Endodermal cell (in vitro differentiated cells): Measurements from ENCODE around the gene TCF25. TPM values are rescaled to one million over a fixed set of nuclear protein-coding genes. Genes with fewer than 3 reads are reported as not detected.

Experiments
- DNase-seq: peaks from one replicate; pipeline ENCODE4 v3.0.0-alpha.2; 2017
- H3K27ac ChIP-seq: 2 replicates; pipeline ENCODE4 v1.5.1; 2013; ENCODE audit warnings: mild to moderate bottlenecking, low read depth, low read length, moderate library complexity
- H3K27me3 ChIP-seq: 2 replicates; pipeline ENCODE4 v1.6.1; 2013; ENCODE audit warnings: mild to moderate bottlenecking, low read length, moderate library complexity; ENCODE audit not compliant: insufficient read depth, control insufficient read depth, poor library complexity, severe bottlenecking
- H3K36me3 ChIP-seq: 2 replicates; pipeline ENCODE4 v1.7.0; 2013; ENCODE audit warnings: mild to moderate bottlenecking, low read length, moderate library complexity; ENCODE audit not compliant: control insufficient read depth, insufficient read depth
- H3K4me1 ChIP-seq: one replicate; pipeline ENCODE4 v1.7.0; 2013; ENCODE audit warnings: low read length; ENCODE audit not compliant: control insufficient read depth, insufficient read depth
- H3K4me3 ChIP-seq: 2 replicates; pipeline ENCODE4 v1.5.1; 2013; ENCODE audit warnings: mild to moderate bottlenecking, low read length, moderate library complexity
- H3K9ac ChIP-seq: 2 replicates; pipeline ENCODE4 v1.6.1; 2013; ENCODE audit warnings: mild to moderate bottlenecking, low read length, moderate library complexity; ENCODE audit not compliant: poor library complexity, severe bottlenecking; ENCODE audit errors: extremely low read depth
- H3K9me3 ChIP-seq: 2 replicates; pipeline ENCODE4 v1.6.1; 2013; ENCODE audit warnings: mild to moderate bottlenecking, low read length, moderate library complexity; ENCODE audit not compliant: control insufficient read depth
- H3K27ac Mint-ChIP-seq: 2 replicates; pipeline ENCODE4 v1.8.0; 2020; ENCODE audit warnings: mixed read lengths
- H3K27me3 Mint-ChIP-seq: 2 replicates; pipeline ENCODE4 v1.8.0; 2021; ENCODE audit warnings: mild to moderate bottlenecking, mixed read lengths; ENCODE audit not compliant: insufficient read depth
- H3K36me3 Mint-ChIP-seq: 2 replicates; pipeline ENCODE4 v1.8.0; 2020; ENCODE audit warnings: low read depth, mixed read lengths
- H3K4me1 Mint-ChIP-seq: 2 replicates; pipeline ENCODE4 v1.8.0; 2020; ENCODE audit warnings: mixed read lengths
- H3K4me3 Mint-ChIP-seq: 2 replicates; pipeline ENCODE4 v1.8.0; 2020; ENCODE audit warnings: mild to moderate bottlenecking, moderate library complexity, mixed read lengths
- H3K9me3 Mint-ChIP-seq: 2 replicates; pipeline ENCODE4 v1.8.0; 2020; ENCODE audit warnings: mild to moderate bottlenecking, mixed read lengths
- WGBS, 2 experiments: methylation state at CpG; one replicate each; pipeline versions ENCODE4 v1.1.5 to v1.1.7; 2013; ENCODE audit warnings: missing lambda C conversion rate in 2 of 2, mixed read lengths in 1 of 2; ENCODE audit not compliant: insufficient coverage in 1 of 2, insufficient read length in 1 of 2; 5-methylcytosine and 5-hydroxymethylcytosine counted together
- total RNA-seq, 2 donors: library from RNA; stranded (reverse); fragmentation: NEBNext Ultra II Directional in 1 of 2; extraction: Animal tissue kit (Norgen Biotek cat#: 25700) in 1 of 2; gene quantifications; 2 replicates in 1 of 2; 3 replicates in 1 of 2; pipeline ENCODE4 v1.2.1, GENCODE V29; 2021
- TF ChIP-seq, protein P1 (sequence below): fragments of 200-600 bp; sonication (generic); conservative IDR thresholded peaks from 2 replicates; pipeline ENCODE4 v1.5.0; 2021; ENCODE audit warnings: antibody characterized with exemption, mild to moderate bottlenecking

TCF25 gene
- total RNA-seq, 2 donors from 2014 or later = 172 to 176 TPM

DNA sequence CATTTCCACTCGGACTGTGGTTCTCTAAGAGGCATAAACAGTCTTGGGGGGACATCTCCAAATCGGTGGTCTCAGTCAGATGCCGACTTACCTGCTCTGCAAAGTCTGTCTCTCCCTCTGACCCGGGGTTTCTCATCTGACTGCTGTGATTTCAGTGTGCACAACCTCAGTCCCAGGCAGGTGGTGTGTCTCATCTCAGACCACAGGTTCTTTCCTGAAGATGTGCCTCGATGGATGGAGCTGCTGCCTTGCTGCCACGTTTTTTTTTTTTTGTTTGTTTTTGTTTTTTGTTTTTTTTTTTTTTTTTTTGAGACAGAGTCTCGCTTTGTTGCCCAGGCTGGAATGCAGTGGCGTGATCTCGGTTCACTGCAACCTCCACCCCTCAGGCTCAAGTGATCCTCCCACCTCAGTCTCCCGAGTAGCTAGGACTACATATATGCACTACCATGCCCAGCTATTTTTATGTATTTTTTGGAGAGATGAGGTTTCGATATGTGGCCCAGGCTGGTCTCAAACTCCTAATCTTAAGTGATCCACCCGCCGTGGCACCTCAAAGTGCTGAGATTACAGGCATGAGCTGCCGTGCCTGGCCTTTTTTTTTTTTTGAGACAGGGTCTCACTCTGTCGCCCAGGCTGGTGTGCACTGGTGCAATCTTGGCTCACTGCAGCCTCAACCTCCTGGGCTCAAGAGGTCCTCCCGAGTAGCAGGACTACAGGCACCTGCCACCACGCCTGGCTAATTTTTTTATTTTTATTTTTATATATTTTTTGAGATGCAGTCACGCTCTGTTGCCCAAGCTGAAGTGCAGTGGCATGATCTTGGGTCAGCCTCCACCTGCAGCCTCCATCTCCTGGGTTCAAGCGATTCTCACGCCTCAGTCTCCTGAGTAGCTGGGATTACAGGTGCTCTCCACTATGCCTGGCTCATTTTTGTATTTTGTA lies 29.7 kb upstream of the TCF25 start:
- WGBS, 2 experiments = 87 to 96% methylated on average over 10 to 18 of the region's 20 CpGs
- H3K9me3 Mint-ChIP-seq = no peaks in the 10 kb centered on the region

DNA sequence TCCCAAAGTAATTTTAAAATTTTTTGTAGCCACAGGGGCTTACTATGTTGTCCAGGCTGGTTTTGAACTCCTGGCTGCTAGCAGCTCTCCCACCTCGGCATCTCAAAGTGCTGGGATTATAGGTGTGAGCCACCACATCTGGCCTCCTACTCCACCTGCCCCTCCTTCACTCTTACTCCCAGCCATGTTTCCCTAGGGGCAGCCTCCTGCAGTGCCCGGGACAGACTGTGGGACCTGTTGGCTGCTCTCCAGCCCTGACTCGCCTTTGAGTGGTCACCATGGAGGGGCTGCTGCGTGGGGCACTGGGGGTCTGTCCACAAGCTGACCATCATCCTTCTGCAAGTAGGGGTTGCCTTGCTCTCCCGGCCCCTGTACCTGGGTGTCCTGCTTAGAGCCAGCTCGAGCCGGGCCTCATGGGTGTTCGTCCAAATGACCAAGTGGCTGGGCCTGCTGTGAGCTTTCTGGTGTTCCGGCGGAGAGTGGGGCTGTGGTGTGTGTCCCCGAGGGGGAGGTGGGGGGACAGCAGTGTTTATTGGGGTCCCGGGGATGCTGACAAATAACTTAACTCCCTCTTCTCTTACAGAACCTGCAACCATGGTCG lies 28.6 kb upstream of the TCF25 start:
- no peak overlapping the region for H3K27ac Mint-ChIP-seq
- peaks cover 2% of the 10 kb centered on the region for H3K36me3 Mint-ChIP-seq
- Histone ChIP-seq H3K27ac (no peak overlapping the region), H3K36me3 (no peaks in the 10 kb centered on the region), H3K4me1 (no peaks in the 10 kb centered on the region), H3K27me3 (no peaks in the 10 kb centered on the region), H3K4me3 (no peak overlapping the region), H3K9me3 (no peaks in the 10 kb centered on the region), H3K9ac (no peak overlapping the region)
- no peak for DNase-seq
- H3K9me3 Mint-ChIP-seq = no peaks in the 10 kb centered on the region
- 95% methylated on average over 3 to 13 of the region's 13 CpGs for WGBS, 2 experiments
- TF ChIP-seq, protein P1, sequence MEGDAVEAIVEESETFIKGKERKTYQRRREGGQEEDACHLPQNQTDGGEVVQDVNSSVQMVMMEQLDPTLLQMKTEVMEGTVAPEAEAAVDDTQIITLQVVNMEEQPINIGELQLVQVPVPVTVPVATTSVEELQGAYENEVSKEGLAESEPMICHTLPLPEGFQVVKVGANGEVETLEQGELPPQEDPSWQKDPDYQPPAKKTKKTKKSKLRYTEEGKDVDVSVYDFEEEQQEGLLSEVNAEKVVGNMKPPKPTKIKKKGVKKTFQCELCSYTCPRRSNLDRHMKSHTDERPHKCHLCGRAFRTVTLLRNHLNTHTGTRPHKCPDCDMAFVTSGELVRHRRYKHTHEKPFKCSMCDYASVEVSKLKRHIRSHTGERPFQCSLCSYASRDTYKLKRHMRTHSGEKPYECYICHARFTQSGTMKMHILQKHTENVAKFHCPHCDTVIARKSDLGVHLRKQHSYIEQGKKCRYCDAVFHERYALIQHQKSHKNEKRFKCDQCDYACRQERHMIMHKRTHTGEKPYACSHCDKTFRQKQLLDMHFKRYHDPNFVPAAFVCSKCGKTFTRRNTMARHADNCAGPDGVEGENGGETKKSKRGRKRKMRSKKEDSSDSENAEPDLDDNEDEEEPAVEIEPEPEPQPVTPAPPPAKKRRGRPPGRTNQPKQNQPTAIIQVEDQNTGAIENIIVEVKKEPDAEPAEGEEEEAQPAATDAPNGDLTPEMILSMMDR = no peak
- H3K4me1 Mint-ChIP-seq = peaks cover under 1% of the 10 kb centered on the region
- H3K27me3 Mint-ChIP-seq = no peaks in the 10 kb centered on the region
- H3K4me3 Mint-ChIP-seq = no peak overlapping the region

More for the DNA sequence above, 29.7 kb upstream of the TCF25 start:
- H3K4me3 ChIP-seq = no peak overlapping the region
- H3K27me3 ChIP-seq = no peaks in the 10 kb centered on the region
- no peak overlapping the region for H3K27ac ChIP-seq
- no peak overlapping the region for H3K9ac ChIP-seq
- no peak overlapping the region for H3K27ac Mint-ChIP-seq
- peaks cover 2% of the 10 kb centered on the region for H3K4me1 ChIP-seq
- H3K9me3 ChIP-seq = no peaks in the 10 kb centered on the region
- no peaks in the 10 kb centered on the region for H3K27me3 Mint-ChIP-seq
- peaks cover 8% of the 10 kb centered on the region for H3K4me1 Mint-ChIP-seq
- TF ChIP-seq, protein P1 = no peak
- no peak overlapping the region for H3K4me3 Mint-ChIP-seq
- no peaks in the 10 kb centered on the region for H3K36me3 Mint-ChIP-seq
- H3K36me3 ChIP-seq = no peaks in the 10 kb centered on the region
- no peak for DNase-seq

DNA sequence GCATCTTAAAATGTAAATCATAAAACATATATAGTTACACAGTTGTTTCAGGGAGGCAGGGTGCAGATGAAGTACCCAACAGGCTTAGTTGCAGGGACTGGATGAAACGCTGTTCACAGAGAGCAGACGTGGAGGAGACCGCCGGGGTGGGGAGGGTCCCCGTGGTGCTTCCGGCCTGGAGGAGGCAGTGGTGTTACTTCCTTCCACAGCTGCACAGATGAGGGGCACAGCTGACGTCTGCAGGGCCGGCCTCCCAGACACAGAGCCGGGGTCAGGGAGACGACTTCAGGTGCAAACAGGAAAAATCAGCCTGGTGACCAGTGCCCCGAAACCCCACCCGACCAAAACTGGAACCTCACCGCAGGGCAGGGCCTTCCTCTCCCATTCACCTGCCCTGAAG lies 28.0 kb upstream of the TCF25 start:
- no peaks in the 10 kb centered on the region for H3K9me3 ChIP-seq
- no peak overlapping the region for H3K27ac ChIP-seq
- H3K27me3 Mint-ChIP-seq = no peaks in the 10 kb centered on the region
- TF ChIP-seq, protein P1 = no peak
- peaks cover 2% of the 10 kb centered on the region for H3K36me3 Mint-ChIP-seq
- no peak overlapping the region for H3K4me3 ChIP-seq
- H3K4me1 ChIP-seq = no peaks in the 10 kb centered on the region
- H3K27ac Mint-ChIP-seq = no peak overlapping the region
- H3K9me3 Mint-ChIP-seq = no peaks in the 10 kb centered on the region
- H3K4me3 Mint-ChIP-seq = no peak overlapping the region
- H3K27me3 ChIP-seq = no peaks in the 10 kb centered on the region
- WGBS, 2 experiments = 90 to 93% methylated on average over 12 to 13 of the region's 13 CpGs
- no peak for DNase-seq
- H3K36me3 ChIP-seq = no peaks in the 10 kb centered on the region
- H3K9ac ChIP-seq = no peak overlapping the region
- no peaks in the 10 kb centered on the region for H3K4me1 Mint-ChIP-seq
